H1 (cell line): ENCODE results near the gene CFLAR. TPM values are rescaled to one million over a fixed set of nuclear protein-coding genes. Genes with fewer than 3 reads are reported as not detected.

Source experiments
- CREB1 ChIP-seq: IDR thresholded peaks from 2 replicates; pipeline ENCODE4 v1.6.1; 2012; ENCODE audit warnings: inconsistent platforms
- PHF8 ChIP-seq: fragments of 200-600 bp; sonication (generic); conservative IDR thresholded peaks from 2 replicates; pipeline ENCODE4 v1.7.1; 2012; ENCODE audit warnings: low read depth, mild to moderate bottlenecking, inconsistent platforms, low read length, moderate library complexity
- polyA plus RNA-seq, 7 experiments: library from polyadenylated mRNA; depleted of rRNA in 3 of 7; stranded (reverse) in 5 of 7; unstranded in 2 of 7; fragments of >200 nt in 5 of 7; fragments of 200-250 nt in 2 of 7; gene quantifications; 1 replicate in 5 of 7; 2 replicates in 1 of 7; 4 replicates in 1 of 7; pipeline versions ENCODE4 v1.2.1 to v1.2.3, GENCODE V29; 2011 to 2013; ENCODE audit warnings: missing spikeins in 2 of 7, mixed read lengths in 2 of 7
- total RNA-seq: library from RNA; stranded (reverse); fragmentation: NEBNext Ultra II Directional; extraction: Animal tissue kit (Norgen Biotek cat#: 25700); gene quantifications from 2 replicates; pipeline ENCODE4 v1.2.1, GENCODE V29; 2021

CFLAR gene
- total and polyA plus RNA-seq, 2 of the 8 experiments (the other 6 are each of a cell fraction or from before 2014, with no cell fraction given): 1.1 to 3.9 TPM

GRCh38 chr2:201203916-201204654, 88.1 kb downstream of the CFLAR start (continued):
- TF ChIP-seq PHF8 (no peak), CREB1 (no peak)
